IgD-negative memory B cell (primary cell): ENCODE measurements around the gene BCAT1. TPM values are rescaled to one million over a fixed set of nuclear protein-coding genes. Genes with fewer than 3 reads are reported as not detected.
"Not testable (repeated sequence)": the region's sequence is repeated elsewhere in the genome, so short reads cannot be mapped to it uniquely, and the experiment has no call there.

Experiments used
- H3K27ac Mint-ChIP-seq, 3 donors: one replicate each; pipeline ENCODE4 v1.8.0; 2020 to 2022; ENCODE audit warnings: mild to moderate bottlenecking in 3 of 3, mixed read lengths in 3 of 3, moderate library complexity in 1 of 3
- H3K27me3 Mint-ChIP-seq: one replicate; pipeline ENCODE4 v1.8.0; 2021; ENCODE audit warnings: mixed read lengths
- H3K36me3 Mint-ChIP-seq: one replicate; pipeline ENCODE4 v1.8.0; 2020; ENCODE audit warnings: mild to moderate bottlenecking, mixed read lengths
- H3K4me1 Mint-ChIP-seq, 3 donors: one replicate each; pipeline ENCODE4 v1.8.0; 2020 to 2022; ENCODE audit warnings: mixed read lengths in 3 of 3, mild to moderate bottlenecking in 1 of 3
- H3K4me3 Mint-ChIP-seq, 4 donors: one replicate each; pipeline ENCODE4 v1.8.0; 2020 to 2022; ENCODE audit warnings: mild to moderate bottlenecking in 4 of 4, mixed read lengths in 4 of 4, moderate library complexity in 3 of 4
- H3K9me3 Mint-ChIP-seq, 3 donors: one replicate each; pipeline ENCODE4 v1.8.0; 2020 to 2021; ENCODE audit warnings: mixed read lengths in 3 of 3, mild to moderate bottlenecking in 1 of 3
- polyA plus RNA-seq: library from polyadenylated mRNA; unstranded; fragments of 300-500 nt; fragmentation: Illumina TruSeq; gene quantifications from one replicate; pipeline ENCODE4 v1.2.3, GENCODE V29; 2021

BCAT1 gene
- polyA plus RNA-seq, 1 donor from 2014 or later = 11.5 TPM

DNA sequence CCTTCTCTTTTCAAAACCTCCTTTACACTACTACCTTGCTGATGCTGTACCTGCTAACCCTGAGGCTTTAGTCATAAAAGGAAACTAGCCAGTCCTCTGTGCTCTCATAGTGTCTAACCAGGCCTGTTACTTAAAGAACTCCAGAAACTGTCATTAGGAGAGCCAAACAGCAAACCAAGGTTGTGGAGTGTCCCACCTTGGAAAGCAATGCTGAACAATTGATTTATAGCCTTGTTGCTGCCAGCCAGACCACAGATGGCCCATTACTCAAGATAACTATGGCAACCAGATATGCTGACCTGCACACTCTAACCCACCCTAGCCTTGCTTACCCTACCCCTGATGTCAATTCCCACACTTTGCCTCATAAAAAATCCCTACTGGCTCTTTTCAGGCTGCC, 26.5 kb upstream of the BCAT1 start:
- Mint-ChIP-seq H3K9me3 (peaks cover 0 to 6% (median 1%) of the 10 kb centered on the region in 3 donors), H3K4me3 (no peak overlapping the region), H3K36me3 (no peaks in the 10 kb centered on the region), H3K4me1 (peaks cover 0 to 6% (median 5%) of the 10 kb centered on the region in 3 donors), H3K27ac (no peak overlapping the region), H3K27me3 (no peaks in the 10 kb centered on the region)

- Mint-ChIP-seq H3K4me3 (no peak overlapping the region), H3K27ac (no peak overlapping the region), H3K27me3 (no peaks in the 10 kb centered on the region), H3K4me1 (peaks cover 0 to 5% (median under 1%) of the 10 kb centered on the region in 3 donors), H3K9me3 (peaks cover 0 to 6% (median 1%) of the 10 kb centered on the region in 3 donors), H3K36me3 (no peaks in the 10 kb centered on the region)
Measured at GRCh38 chr12:24974216-24974615, 25.3 kb upstream of the BCAT1 start.

DNA sequence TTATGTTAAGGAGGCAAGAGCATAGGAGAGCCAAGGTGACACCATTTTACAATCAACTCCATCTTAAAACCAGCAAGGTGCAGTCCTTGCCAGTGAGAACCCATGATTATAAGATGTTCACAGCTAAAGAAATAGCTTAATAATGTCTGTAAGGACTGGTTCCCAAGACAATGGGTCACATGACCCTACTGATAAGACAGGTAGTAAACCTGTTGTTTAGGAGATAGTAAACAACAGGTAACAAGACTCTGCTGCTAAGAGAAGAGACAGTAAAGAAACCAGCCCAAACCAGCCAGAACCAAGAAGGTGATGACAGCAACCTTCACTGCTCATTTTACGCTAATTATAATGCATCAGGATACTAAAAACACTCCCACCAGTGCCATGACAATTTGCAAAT, 23.2 kb upstream of the BCAT1 start:
- H3K4me3 Mint-ChIP-seq = no peak overlapping the region
- H3K36me3 Mint-ChIP-seq = no peaks in the 10 kb centered on the region
- no peaks in the 10 kb centered on the region for H3K27me3 Mint-ChIP-seq
- peaks cover 0 to 4% (median 0%) of the 10 kb centered on the region in 3 donors for H3K4me1 Mint-ChIP-seq
- peaks cover 0 to 6% (median 1%) of the 10 kb centered on the region in 3 donors for H3K9me3 Mint-ChIP-seq
- H3K27ac Mint-ChIP-seq = no peak overlapping the region

- no peaks in the 10 kb centered on the region for H3K4me1 Mint-ChIP-seq
Measured at GRCh38 chr12:24970177-24970576, 21.3 kb upstream of the BCAT1 start.

DNA sequence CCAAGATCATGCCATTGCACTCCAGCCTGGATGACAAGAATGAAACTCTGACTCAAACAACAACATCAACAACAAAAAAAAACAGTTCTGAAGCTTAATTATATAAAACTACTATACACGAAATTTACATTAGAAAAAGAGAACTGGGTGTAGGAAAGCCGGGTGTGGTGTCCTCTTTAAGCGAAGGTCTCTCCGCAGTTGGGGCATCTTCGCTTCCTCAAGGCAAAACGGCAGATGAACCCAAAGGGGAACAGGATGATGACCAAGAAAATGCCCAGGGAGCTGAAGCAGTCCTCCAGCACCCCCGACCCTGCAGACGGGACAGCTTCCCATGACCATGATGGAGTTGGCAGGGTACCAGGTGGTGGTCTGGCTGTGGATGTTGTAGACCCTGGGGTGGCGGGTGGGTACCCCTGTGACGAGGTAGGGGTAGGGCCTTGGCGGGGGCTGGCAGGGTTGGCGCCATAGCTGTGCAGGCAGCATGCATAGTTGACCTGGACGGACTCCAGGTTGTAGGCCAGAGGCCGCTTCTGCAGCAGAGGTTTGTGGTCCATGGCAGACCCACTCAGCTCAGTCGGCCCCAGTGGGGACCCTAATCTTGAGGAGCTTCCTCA, 18.2 kb upstream of the BCAT1 start:
- H3K27ac Mint-ChIP-seq = no peak overlapping the region
- H3K27me3 Mint-ChIP-seq = no peaks in the 10 kb centered on the region
- H3K9me3 Mint-ChIP-seq = peaks cover 0 to 9% (median 7%) of the 10 kb centered on the region in 3 donors
- no peaks in the 10 kb centered on the region for H3K4me1 Mint-ChIP-seq
- H3K36me3 Mint-ChIP-seq = no peaks in the 10 kb centered on the region
- H3K4me3 Mint-ChIP-seq = no peak overlapping the region

More at GRCh38 chr12:24970177-24970576, 21.3 kb upstream of the BCAT1 start:
- H3K36me3 Mint-ChIP-seq = no peaks in the 10 kb centered on the region
- H3K27me3 Mint-ChIP-seq = no peaks in the 10 kb centered on the region
- H3K9me3 Mint-ChIP-seq = peaks cover under 1 to 6% (median 1%) of the 10 kb centered on the region in 3 donors
- no peak overlapping the region for H3K4me3 Mint-ChIP-seq
- no peak overlapping the region for H3K27ac Mint-ChIP-seq

- Mint-ChIP-seq H3K27me3 (no peaks in the 10 kb centered on the region), H3K36me3 (no peaks in the 10 kb centered on the region), H3K27ac (no peak overlapping the region), H3K4me1 (no peaks in the 10 kb centered on the region), H3K9me3 (peaks cover 0 to 9% (median 7%) of the 10 kb centered on the region in 3 donors), H3K4me3 (no peak overlapping the region)
Measured at GRCh38 chr12:24964342-24964741, 15.4 kb upstream of the BCAT1 start.

DNA sequence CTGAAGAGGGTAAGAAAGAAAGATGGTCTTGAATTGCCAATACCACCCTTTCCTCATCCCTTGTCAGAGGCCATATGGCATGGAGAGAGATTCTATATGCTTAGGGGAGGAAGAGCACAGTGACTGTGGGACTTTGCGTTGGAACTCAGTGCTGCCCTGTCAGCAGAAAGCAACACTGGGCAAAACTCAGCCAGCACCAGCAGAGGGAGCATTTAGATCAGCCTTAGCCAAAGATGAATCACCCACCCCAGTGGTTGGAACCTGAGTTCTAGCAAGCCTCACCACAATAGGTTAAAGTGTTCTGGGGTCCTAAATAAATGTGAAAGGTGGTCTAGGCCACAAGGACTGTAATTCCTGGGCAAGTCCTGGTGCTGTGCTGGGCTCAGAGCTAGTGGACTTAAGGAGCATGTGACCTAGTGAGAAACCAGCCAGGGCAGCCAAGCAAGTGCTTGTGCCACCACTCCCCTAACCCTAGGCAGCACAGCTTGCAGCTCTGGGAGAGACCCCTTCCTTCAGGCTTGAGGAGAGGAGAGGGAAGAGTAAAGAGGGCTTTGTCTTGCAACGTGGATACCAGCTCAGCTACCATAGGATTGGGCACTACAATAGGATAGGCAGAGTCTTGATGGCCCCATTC, 11.4 kb upstream of the BCAT1 start:
- H3K4me3 Mint-ChIP-seq = no peak overlapping the region
- H3K9me3 Mint-ChIP-seq = peaks cover 0 to 9% (median 7%) of the 10 kb centered on the region in 3 donors
- no peaks in the 10 kb centered on the region for H3K36me3 Mint-ChIP-seq
- no peaks in the 10 kb centered on the region for H3K27me3 Mint-ChIP-seq
- H3K27ac Mint-ChIP-seq = no peak overlapping the region
- peaks cover 0 to 2% (median 0%) of the 10 kb centered on the region in 3 donors for H3K4me1 Mint-ChIP-seq

- H3K9me3 Mint-ChIP-seq, H3K4me3 Mint-ChIP-seq, H3K27ac Mint-ChIP-seq, H3K36me3 Mint-ChIP-seq, H3K27me3 Mint-ChIP-seq: not testable (repeated sequence)
- peaks cover 12 to 16% (median 14%) of the 10 kb centered on the region in 3 donors for H3K4me1 Mint-ChIP-seq
Measured at GRCh38 chr12:24956351-24956750, 7.5 kb upstream of the BCAT1 start.

DNA sequence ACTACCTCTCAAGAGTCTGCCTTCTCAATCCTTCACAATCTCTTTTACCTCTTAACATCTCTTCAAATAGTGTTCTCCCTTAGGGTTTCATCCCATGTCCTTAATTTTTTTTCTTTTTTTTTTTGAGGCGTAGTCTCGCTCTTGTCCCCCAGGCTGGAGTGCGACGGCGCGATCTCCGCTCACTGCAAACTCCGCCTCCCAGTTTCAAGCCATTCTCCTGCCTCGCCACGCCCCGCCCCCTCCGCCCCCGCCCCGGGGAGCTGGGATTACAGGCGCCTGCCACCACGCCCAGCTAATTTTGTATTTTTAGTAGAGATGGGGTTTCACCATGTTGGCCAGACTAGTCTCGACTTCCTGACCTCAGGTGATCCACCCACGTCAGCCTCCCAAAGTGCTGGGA, 7.0 kb upstream of the BCAT1 start:
- no peaks in the 10 kb centered on the region for H3K9me3 Mint-ChIP-seq
- H3K27ac Mint-ChIP-seq = no peak overlapping the region
- H3K27me3 Mint-ChIP-seq = peaks cover 9% of the 10 kb centered on the region
- peaks cover 13 to 17% (median 17%) of the 10 kb centered on the region in 3 donors for H3K4me1 Mint-ChIP-seq
- H3K36me3 Mint-ChIP-seq = no peaks in the 10 kb centered on the region
- H3K4me3 Mint-ChIP-seq = no peak overlapping the region

DNA sequence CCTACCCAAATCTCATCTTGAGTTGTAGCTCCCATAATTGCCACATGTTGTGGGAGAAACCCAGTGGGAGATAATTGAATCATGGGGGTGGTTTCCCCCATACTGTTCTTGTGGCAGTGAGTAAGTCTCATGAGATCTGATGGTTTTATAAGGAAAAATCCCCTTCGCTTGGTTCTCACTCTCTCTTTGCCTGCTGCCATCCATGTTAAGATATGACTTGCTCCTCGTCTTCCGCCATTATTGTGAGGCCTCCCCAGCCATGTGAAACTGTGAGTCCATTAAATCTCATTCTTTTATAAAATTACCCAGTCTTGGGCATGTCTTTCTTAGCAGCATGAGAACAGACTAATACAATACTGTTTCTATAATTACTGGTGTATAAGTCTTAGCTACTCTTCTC, 6.5 kb upstream of the BCAT1 start:
- peaks cover 16 to 22% (median 21%) of the 10 kb centered on the region in 3 donors for H3K4me1 Mint-ChIP-seq
- no peak overlapping the region for H3K27ac Mint-ChIP-seq
- peaks cover 13% of the 10 kb centered on the region for H3K27me3 Mint-ChIP-seq
- no peaks in the 10 kb centered on the region for H3K9me3 Mint-ChIP-seq
- no peak overlapping the region for H3K4me3 Mint-ChIP-seq
- H3K36me3 Mint-ChIP-seq = no peaks in the 10 kb centered on the region

DNA sequence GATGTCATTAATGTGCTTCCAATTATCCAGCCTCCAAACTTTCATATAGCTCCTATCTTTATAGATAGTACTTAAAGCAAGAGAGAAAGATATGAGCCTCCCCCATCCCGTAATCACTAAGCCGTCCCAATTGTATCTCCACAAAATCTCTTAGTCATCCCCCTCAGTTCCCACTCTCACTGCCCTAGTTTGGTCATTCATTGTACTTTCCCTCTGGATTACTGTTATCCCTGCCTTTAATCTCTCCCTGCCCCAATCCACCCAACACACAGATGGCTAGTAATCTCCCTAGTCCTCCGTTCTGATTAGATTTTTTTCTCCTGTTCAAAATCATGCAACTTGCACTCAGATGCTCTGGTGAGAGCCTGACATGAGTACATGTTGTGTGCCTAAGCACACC, 5.4 kb upstream of the BCAT1 start:
- Mint-ChIP-seq H3K27ac (peak overlapping the region in 1 of 3 donors; percentile 27), H3K27me3 (peaks cover 18% of the 10 kb centered on the region), H3K36me3 (no peaks in the 10 kb centered on the region), H3K4me1 (peaks cover 22 to 30% (median 28%) of the 10 kb centered on the region in 3 donors), H3K9me3 (no peaks in the 10 kb centered on the region), H3K4me3 (no peak overlapping the region)

DNA sequence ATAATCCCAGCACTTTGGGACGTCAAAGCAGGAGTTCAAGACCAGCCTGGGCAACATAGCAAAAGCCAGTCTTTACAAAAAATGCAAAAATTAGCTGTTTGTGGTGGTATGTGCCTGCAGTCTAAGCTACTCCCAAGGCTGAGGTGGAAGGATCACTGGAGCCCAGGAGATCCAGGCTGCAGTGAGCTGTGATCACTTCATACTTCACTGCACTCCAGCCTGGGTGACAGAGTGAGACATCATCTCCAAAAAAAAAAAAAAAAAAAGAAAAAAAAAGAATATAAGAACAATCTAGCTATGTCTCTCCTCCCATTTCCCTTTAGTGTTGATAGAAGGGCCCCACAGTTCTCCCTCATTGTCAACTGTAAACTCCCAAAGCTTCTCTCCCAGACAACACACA, 3.5 kb upstream of the BCAT1 start:
- Mint-ChIP-seq H3K4me3 (peak overlapping the region in 1 of 4 donors; percentile 68), H3K4me1 (peaks cover 38 to 48% (median 40%) of the 10 kb centered on the region in 3 donors), H3K9me3 (no peaks in the 10 kb centered on the region), H3K27ac (no peak overlapping the region), H3K36me3 (no peaks in the 10 kb centered on the region), H3K27me3 (peaks cover 32% of the 10 kb centered on the region)

DNA sequence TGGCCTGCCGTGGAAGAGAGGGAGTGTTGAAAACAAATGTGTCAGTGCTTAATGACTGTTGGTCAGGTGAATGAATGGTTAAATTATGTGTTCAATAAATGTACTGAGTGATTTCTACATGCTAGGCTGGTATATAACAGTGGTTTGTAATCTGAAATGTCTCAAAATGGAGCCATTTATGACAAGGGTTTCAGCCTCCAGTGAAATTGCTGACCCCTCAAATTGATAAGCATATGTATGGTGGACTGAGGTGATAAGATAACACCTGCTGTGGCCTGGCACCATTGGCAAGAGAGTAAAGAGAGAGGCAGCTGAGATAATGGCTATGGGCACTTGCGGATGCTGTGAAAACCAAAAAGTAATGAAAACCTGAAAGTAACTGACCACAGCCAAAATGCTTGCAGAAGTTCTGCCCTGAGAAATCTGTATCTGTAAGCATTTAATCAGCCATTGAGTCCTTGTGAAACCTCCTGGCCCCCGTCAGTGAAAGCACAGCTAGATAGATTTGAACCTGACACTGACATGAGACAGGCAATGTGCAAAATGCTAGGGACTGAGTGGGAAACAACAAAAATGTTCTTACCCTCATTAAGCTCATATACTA, 1.4 kb upstream of the BCAT1 start:
- Mint-ChIP-seq H3K4me1 (peaks cover 44 to 63% (median 48%) of the 10 kb centered on the region in 3 donors), H3K36me3 (no peaks in the 10 kb centered on the region), H3K4me3 (peak overlapping the region; percentile 18 to 99 (median 24)), H3K27me3 (peaks cover 39% of the 10 kb centered on the region), H3K27ac (peak overlapping the region in 2 of 3 donors; percentile 27 to 64), H3K9me3 (no peaks in the 10 kb centered on the region)

- H3K36me3 Mint-ChIP-seq = no peaks in the 10 kb centered on the region
- H3K4me1 Mint-ChIP-seq = peaks cover 39 to 63% (median 45%) of the 10 kb centered on the region in 3 donors
- peak overlapping the region in 2 of 3 donors; percentile 83 to 85 for H3K27ac Mint-ChIP-seq
- H3K4me3 Mint-ChIP-seq = peak overlapping the region; percentile 91 to 99 (median 95)
- H3K27me3 Mint-ChIP-seq = peaks cover 37% of the 10 kb centered on the region
- no peaks in the 10 kb centered on the region for H3K9me3 Mint-ChIP-seq
Measured at GRCh38 chr12:24948420-24948756, 513 bp downstream of the BCAT1 start.

GRCh38 chr12:24947541-24948419, 1.1 kb downstream of the BCAT1 start:
- Mint-ChIP-seq H3K4me3 (peak overlapping the region; percentile 91 to 99 (median 95)), H3K27me3 (peaks cover 36% of the 10 kb centered on the region), H3K4me1 (peaks cover 42 to 62% (median 45%) of the 10 kb centered on the region in 3 donors), H3K36me3 (peaks cover 3% of the 10 kb centered on the region), H3K27ac (peak overlapping the region in 2 of 3 donors; percentile 83 to 85), H3K9me3 (no peaks in the 10 kb centered on the region)
